Ishikawa (cell line): ENCODE measurements around the gene IL1RL2.

Experiments used
- CEBPB ChIP-seq: IDR thresholded peaks from 2 replicates; pipeline ENCODE4 v1.6.1; 2012
- EGR1 ChIP-seq: IDR thresholded peaks from 2 replicates; pipeline ENCODE4 v1.6.1; 2012
- EP300 ChIP-seq: IDR thresholded peaks from 2 replicates; pipeline ENCODE4 v1.6.1; 2012; ENCODE audit warnings: borderline replicate concordance
- RAD21 ChIP-seq: IDR thresholded peaks from 2 replicates; pipeline ENCODE4 v1.6.1; 2012; ENCODE audit warnings: low read depth
- TAF1 ChIP-seq: IDR thresholded peaks from 2 replicates; pipeline ENCODE4 v1.6.1; 2012; ENCODE audit warnings: low read depth, mild to moderate bottlenecking
- TEAD4 ChIP-seq: IDR thresholded peaks from 2 replicates; pipeline ENCODE4 v1.6.1; 2012
- TF ChIP-seq, protein P1 (sequence below): IDR thresholded peaks from 2 replicates; pipeline ENCODE4 v1.6.1; 2012
- TF ChIP-seq, protein P2 (sequence below): IDR thresholded peaks from 2 replicates; pipeline ENCODE4 v1.6.1; 2012; ENCODE audit warnings: low read depth, mild to moderate bottlenecking

DNA sequence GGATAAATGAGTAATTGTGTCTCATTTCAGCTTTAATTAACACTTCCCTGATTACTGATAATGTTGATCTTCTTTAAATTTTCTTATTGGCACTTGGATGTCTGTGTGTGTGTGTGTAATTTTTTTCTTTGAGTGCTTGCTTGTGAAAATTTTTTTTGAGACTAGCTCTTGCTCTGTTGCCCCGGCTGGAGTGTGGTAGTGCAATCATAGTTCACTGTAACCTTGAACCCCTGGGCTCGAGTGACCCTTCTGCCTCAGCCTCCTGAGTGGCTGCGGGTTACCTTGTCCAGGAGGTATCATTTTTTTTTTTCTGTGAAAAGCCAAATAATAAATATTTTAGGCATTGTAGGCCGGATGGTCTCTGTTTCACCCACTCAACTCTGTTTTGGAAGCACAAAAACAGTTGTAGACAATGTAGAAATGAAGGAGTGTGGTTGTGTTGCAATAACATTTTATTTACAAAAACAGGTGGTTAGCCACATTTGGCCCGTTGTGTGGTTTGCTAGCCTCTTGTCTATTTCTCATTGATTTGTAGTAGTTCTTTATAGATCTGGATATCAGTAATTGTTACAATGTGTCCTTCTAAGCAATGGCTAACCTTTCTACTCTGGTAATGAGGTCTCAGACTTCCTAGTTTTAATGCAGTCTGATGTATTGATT lies 7.9 kb downstream of the IL1RL2 start:
- TF ChIP-seq, protein P1, sequence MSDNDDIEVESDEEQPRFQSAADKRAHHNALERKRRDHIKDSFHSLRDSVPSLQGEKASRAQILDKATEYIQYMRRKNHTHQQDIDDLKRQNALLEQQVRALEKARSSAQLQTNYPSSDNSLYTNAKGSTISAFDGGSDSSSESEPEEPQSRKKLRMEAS: no peak
- TF ChIP-seq EP300 (no peak), TEAD4 (no peak), CEBPB (no peak), TAF1 (no peak), RAD21 (no peak), EGR1 (no peak)
- TF ChIP-seq, protein P2, sequence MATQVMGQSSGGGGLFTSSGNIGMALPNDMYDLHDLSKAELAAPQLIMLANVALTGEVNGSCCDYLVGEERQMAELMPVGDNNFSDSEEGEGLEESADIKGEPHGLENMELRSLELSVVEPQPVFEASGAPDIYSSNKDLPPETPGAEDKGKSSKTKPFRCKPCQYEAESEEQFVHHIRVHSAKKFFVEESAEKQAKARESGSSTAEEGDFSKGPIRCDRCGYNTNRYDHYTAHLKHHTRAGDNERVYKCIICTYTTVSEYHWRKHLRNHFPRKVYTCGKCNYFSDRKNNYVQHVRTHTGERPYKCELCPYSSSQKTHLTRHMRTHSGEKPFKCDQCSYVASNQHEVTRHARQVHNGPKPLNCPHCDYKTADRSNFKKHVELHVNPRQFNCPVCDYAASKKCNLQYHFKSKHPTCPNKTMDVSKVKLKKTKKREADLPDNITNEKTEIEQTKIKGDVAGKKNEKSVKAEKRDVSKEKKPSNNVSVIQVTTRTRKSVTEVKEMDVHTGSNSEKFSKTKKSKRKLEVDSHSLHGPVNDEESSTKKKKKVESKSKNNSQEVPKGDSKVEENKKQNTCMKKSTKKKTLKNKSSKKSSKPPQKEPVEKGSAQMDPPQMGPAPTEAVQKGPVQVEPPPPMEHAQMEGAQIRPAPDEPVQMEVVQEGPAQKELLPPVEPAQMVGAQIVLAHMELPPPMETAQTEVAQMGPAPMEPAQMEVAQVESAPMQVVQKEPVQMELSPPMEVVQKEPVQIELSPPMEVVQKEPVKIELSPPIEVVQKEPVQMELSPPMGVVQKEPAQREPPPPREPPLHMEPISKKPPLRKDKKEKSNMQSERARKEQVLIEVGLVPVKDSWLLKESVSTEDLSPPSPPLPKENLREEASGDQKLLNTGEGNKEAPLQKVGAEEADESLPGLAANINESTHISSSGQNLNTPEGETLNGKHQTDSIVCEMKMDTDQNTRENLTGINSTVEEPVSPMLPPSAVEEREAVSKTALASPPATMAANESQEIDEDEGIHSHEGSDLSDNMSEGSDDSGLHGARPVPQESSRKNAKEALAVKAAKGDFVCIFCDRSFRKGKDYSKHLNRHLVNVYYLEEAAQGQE: no peak
